ENCODE data around the gene NFE2.

Gene NFE2

DNA sequence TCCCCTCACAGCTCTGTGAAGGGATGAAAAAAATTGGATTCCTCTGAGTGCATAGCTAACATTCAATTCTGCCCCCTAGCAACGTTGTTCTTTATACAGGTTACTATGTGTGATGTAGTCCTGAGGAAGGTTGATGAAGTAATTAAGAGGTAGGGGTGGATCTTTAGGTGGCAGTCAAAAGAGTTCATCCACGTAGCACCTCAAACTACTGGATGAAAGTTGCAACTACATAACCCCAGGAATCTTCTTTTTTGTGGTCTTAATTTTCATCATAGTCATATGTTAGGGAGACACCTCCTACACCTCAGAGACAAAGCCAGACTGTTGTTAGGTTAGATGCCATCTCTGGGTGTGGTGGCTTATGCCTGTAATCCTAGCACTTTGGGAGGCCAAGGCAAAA is 10.2 kb upstream of the NFE2 start:
- no peak for TF ChIP-seq CTCF (IDR thresholded peaks at IDR 0.05; ENCODE audit: insufficient read depth, low read length, missing control alignments)
- no peak for DNase-seq (ENCODE audit: low read depth, low spot score)
- ChIA-PET CTCF (interaction anchor here (0.7 to 4.0 kb wide), 5 partner anchors 8 to 43 kb away, joined by 3 to 24 read pairs (median 4); partner anchors contain the start of gene COPZ1), POLR2A (no interaction called here)
- no peak overlapping the region for H3K4me3 ChIP-seq (ENCODE audit: low read depth, low read length)

DNA sequence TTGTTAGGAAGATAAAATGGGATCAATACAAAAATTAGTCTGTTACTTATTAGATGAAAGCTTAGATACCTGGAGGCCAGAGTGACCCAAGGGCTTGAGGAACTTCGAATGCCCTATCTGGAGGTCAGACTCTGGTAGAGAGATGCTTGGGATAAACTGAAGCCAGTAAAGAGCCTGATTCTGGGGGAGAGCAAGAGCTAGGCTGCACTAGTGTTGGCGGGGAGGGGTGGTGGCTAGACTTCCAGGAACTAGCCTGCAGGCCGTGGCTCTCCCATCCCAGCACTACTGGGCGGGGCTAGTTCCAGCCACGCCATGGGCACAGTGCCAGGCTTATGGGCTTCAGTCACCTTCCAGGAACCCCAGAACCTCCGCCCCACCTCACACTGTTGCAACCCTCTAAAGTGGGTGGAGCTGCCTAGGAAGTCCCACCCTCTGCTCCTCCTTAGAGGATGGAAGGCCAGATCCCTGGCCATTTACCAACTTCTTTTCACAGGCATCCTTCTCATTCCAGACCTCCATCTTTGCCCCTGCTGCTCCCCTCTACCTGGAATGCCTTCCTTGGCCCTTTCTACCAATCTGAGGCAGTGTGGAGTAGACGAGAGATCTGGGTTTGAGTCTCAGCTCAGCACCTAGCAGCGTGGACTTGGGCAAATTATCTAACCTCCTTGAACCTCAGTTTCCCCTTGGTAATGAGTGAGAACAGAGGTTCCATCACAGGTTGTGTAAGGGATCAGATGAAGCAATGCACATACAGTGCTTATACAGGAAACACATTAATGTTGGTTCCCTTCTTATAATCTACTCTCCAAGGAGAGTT is 6.3 kb upstream of the NFE2 start:
- ChIA-PET POLR2A (interaction anchor here (2.1 kb wide), 1 partner anchor 18 kb away, joined by 7 read pairs; the partner anchor contains the start of gene COPZ1), CTCF (interaction anchor here (0.9 to 4.9 kb wide), 11 partner anchors 10 to 93 kb away, joined by 3 to 28 read pairs (median 3); partner anchors contain the start of gene COPZ1)

DNA sequence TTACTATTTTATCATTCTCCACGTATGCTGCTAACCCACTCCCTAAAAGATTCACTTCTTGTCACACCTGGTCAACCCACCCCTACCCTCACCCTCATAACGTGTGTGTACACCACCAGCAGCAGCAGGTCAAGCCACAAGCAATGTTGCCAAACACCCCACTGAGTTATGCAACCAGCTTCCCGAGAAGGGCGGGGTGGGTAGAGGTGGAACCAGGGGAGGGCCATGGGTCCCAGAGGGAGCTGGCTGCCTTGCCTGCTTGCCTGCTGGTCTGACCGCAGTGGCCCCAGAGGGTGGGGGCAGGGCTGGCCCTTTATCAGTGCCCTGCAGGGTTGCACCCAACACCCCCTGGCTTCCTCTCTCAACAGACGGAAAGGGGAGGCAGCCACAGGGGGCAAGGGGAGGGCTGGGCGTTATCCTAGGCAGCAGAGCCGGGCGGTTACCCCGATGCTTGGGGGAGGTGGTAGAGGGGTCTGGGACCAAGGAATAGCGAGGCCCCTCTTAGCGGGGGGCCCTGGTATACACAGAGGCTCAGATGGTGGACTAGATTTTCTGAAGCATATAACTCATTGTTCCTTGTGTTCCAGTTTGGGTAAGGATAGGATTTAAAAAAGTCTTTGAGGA is 3.5 kb upstream of the NFE2 start:
- ChIA-PET CTCF (interaction anchor here (1.2 to 4.9 kb wide), 2 partner anchors 10 to 19 kb away, joined by 4 to 28 read pairs; partner anchors contain the start of gene COPZ1), POLR2A (no interaction called here)
- no peak for TF ChIP-seq CTCF (IDR thresholded peaks at IDR 0.05; ENCODE audit: insufficient read depth, low read length, missing control alignments)
- DNase-seq (ENCODE audit: low read depth, low spot score), result no peak
- no peak overlapping the region for H3K4me3 ChIP-seq (ENCODE audit: low read depth, low read length)

More for the DNA sequence above, 6.3 kb upstream of the NFE2 start:
- DNase-seq (ENCODE audit: low read depth, low spot score), result no peak
- TF ChIP-seq CTCF (IDR thresholded peaks at IDR 0.05; ENCODE audit: insufficient read depth, low read length, missing control alignments), result no peak
- H3K4me3 ChIP-seq (ENCODE audit: low read depth, low read length), result no peak overlapping the region

GRCh38 chr12:54303640-54304039 is 2.8 kb upstream of the NFE2 start:
- CTCF ChIA-PET, result no interaction called here
- POLR2A ChIA-PET, result no interaction called here

GRCh38 chr12:54301428-54302048 is 723 bp upstream of the NFE2 start:
- ChIA-PET POLR2A (interaction anchor here (2.3 to 2.8 kb wide), 2 partner anchors 12 to 21 kb away, joined by 8 to 12 read pairs; partner anchors contain the start of gene HNRNPA1), CTCF (interaction anchor here (0.8 to 3.7 kb wide), 10 partner anchors 9 to 83 kb away, joined by 3 to 12 read pairs (median 6); partner anchors contain the start of gene COPZ1)
- H3K4me3 ChIP-seq (ENCODE audit: low read depth, low read length), result no peak overlapping the region
- no peak for TF ChIP-seq CTCF (IDR thresholded peaks at IDR 0.05; ENCODE audit: insufficient read depth, low read length, missing control alignments)
- no peak for DNase-seq (ENCODE audit: low read depth, low spot score)

More at GRCh38 chr12:54303640-54304039, 2.8 kb upstream of the NFE2 start:
- no peak overlapping the region for H3K4me3 ChIP-seq (ENCODE audit: low read depth, low read length)
- no peak for DNase-seq (ENCODE audit: low read depth, low spot score)
- TF ChIP-seq CTCF (IDR thresholded peaks at IDR 0.05; ENCODE audit: insufficient read depth, low read length, missing control alignments), result no peak
